Activated T-helper 2 cell treated with anti-CD3 and anti-CD28 coated beads, Interferon-gamma antibody, Interleukin-2, Interleukin-4, amounts not matched to agents 10 μg/mL and 5 μg/mL and 100 μg/mL, durations not matched to agents 14 hours and 24 hours and 36 hours (primary cell): ENCODE results near the gene RFNG. TPM values are rescaled to one million over a fixed set of nuclear protein-coding genes. Genes with fewer than 3 reads are reported as not detected.

Experiments
- DNase-seq: peaks from one replicate; pipeline ENCODE4 v3.0.0; 2021; ENCODE audit warnings: low spot score
- H3K27ac Mint-ChIP-seq: one replicate; pipeline ENCODE4 v1.8.0; 2021; ENCODE audit warnings: mixed read lengths
- H3K27me3 Mint-ChIP-seq: one replicate; pipeline ENCODE4 v1.8.0; 2021; ENCODE audit warnings: low read depth, mixed read lengths
- H3K36me3 Mint-ChIP-seq: one replicate; pipeline ENCODE4 v1.8.0; 2021; ENCODE audit warnings: low read depth, mixed read lengths
- H3K4me1 Mint-ChIP-seq: one replicate; pipeline ENCODE4 v1.8.0; 2021; ENCODE audit warnings: low read depth, mixed read lengths
- H3K4me3 Mint-ChIP-seq: one replicate; pipeline ENCODE4 v1.8.0; 2021; ENCODE audit warnings: low read depth, mild to moderate bottlenecking, moderate library complexity, mixed read lengths
- H3K9me3 Mint-ChIP-seq: one replicate; pipeline ENCODE4 v1.8.0; 2021; ENCODE audit warnings: mixed read lengths
- intact Hi-C: fragments of 100-400 bp; cut with micrococcal nuclease; formaldehyde crosslinking; loops from one replicate; pipeline ENCODE4 v1.15.1; 2023
- total RNA-seq: library from RNA; stranded (reverse); gene quantifications from 2 replicates; pipeline ENCODE4 v1.2.3, GENCODE V29; 2022

RFNG gene
- total RNA-seq, 1 donor from 2014 or later: 21.8 TPM

DNA sequence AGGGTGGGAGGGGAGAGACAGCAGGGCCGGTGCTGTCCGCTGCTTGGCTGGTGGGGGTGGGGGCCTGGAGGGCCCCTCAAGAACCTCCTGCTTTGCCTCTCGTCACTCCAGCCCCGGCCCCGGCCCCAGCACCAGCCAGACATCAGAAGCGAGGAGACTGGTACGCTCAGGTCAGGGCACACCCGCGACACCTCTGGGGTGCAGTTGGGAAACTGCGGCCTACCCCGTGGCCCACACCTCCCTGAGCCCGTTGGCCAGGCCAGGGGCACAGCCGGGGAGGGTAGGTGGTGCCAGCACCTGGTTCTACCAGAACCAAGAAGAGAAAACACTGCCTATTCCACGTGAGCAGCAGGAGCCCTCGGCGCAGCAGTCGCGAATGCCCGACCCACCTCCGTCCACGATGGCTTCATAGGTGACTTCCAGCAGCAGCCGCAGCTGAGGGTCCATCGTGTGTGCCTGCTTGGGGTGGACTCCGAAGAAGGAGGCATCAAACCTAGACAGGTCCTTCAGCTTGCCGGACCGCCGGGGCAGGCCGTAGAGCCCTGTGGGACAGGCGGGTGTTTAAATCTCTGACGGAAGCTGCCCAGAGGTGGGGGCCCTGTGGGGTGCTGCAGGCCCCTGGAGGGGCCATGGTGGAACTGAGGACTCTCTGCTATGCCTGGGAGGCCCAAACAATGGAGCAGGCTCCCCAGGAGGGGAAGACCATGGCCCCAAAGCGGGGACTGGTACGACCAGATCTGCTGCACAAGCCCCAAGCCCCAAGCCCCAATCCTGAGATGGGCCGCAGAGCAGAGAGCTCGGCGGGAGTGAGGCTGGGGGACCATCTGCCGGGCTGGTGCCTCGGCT is 43.5 kb upstream of the RFNG start:
- Mint-ChIP-seq H3K4me1 (peaks cover 7% of the 10 kb centered on the region), H3K27me3 (no peaks in the 10 kb centered on the region), H3K27ac (no peak overlapping the region), H3K9me3 (no peaks in the 10 kb centered on the region), H3K36me3 (peaks cover 34% of the 10 kb centered on the region), H3K4me3 (peak overlapping the region; percentile 77)
- intact Hi-C loops: no loop called here
- DNase-seq: no peak

- Mint-ChIP-seq H3K9me3 (no peaks in the 10 kb centered on the region), H3K27me3 (no peaks in the 10 kb centered on the region), H3K4me3 (no peak overlapping the region), H3K4me1 (peaks cover 4% of the 10 kb centered on the region), H3K27ac (peak overlapping the region; percentile 49), H3K36me3 (peaks cover 36% of the 10 kb centered on the region)
- no peak for DNase-seq
- intact Hi-C loops: no loop called here
Measured at GRCh38 chr17:82092995-82093751, 41.6 kb upstream of the RFNG start.

DNA sequence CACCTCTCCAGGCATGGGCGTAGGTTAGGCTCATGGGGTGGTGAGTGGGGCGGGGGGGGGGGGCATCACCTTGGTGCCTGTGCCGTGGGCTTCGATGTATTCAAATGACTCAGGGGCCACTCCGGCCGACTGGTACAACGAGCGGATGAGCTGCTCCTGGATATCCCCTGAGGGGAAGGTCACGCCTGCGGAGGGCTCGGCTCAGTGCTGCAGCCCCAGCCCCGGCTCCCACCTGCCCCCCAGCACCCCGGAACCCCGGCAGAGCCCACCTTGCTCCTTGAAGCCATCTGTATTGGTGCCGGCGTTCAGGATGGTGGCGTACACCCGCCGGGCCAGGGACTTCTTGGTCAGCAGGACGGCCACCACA is 41.0 kb upstream of the RFNG start:
- Mint-ChIP-seq H3K4me1 (peaks cover 4% of the 10 kb centered on the region), H3K36me3 (peaks cover 41% of the 10 kb centered on the region), H3K27me3 (no peaks in the 10 kb centered on the region), H3K4me3 (no peak overlapping the region), H3K27ac (no peak overlapping the region), H3K9me3 (no peaks in the 10 kb centered on the region)
- no peak for DNase-seq
- intact Hi-C loops: no loop called here

DNA sequence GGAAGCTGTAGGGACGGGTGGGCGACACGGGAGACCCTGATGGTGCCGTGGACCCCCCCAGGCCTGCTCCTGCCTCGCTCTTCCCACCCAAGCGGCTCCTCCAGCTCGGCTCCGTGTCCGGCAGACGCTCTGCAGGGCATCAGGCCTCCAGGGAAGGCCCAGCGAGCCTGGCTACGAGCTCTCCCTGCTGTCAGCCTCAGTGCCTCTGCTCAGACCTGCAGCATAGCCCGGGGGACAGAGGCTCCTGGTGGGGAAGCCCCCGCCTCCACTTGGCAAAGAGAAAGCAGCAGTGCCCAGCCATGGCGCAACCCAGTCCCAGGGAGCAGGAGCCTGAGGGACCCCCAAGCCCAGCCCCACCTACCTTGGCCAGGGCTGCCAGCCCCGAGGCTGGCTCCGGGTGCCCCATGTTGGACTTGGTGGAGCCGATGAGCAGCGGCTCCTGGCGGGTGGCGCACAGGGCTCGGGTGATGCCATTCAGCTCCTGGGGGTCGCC is 40.5 kb upstream of the RFNG start:
- Mint-ChIP-seq H3K27ac (no peak overlapping the region), H3K4me3 (no peak overlapping the region), H3K36me3 (peaks cover 41% of the 10 kb centered on the region), H3K27me3 (no peaks in the 10 kb centered on the region), H3K9me3 (no peaks in the 10 kb centered on the region), H3K4me1 (peaks cover 4% of the 10 kb centered on the region)
- intact Hi-C loops: no loop called here
- DNase-seq: no peak

DNA sequence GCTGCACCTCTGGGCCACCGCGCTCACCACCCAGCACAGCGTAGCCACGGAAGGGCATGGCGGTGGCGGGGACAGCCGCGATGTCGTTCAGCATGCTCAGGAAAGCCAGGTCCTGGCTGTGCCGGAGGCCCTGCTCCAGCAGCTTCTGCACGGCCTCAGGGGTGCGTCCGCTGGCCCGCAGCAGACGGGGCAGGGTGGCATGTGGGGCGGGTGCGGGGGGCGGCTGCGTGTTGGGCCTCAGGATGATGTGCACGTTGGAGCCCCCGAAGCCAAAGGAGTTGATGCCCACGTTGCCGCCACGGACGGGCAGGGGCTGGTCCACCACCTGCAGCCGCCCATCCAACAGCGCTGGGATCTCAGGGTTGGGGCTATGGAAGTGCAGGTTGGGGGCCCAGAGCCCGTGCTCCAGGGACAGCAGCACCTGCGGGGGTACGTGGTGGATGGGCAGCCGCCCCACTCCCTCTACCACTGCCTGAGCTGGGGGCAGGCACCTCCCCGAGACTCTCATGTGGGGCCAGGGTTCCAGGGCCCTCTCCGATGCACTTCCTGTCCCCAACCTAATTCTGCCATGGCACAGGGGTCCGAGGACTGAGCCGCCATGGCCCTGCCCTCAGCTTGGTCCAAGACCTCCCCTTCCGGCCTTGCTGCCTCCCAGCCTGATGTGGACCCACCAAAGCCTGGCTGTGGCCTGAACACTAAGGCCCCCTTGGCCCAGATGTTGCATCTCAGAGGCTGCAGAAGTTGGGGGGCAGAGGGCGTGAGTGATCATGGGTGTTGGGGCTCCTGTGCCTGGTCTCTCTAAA is 39.9 kb upstream of the RFNG start:
- Mint-ChIP-seq H3K27me3 (no peaks in the 10 kb centered on the region), H3K36me3 (peaks cover 40% of the 10 kb centered on the region), H3K9me3 (no peaks in the 10 kb centered on the region), H3K4me1 (peaks cover 4% of the 10 kb centered on the region), H3K4me3 (no peak overlapping the region), H3K27ac (no peak overlapping the region)
- intact Hi-C loops: no loop called here
- DNase-seq: no peak

- H3K4me1 Mint-ChIP-seq: peaks cover 2% of the 10 kb centered on the region
- no peak overlapping the region for H3K27ac Mint-ChIP-seq
- no peak for DNase-seq
- H3K4me3 Mint-ChIP-seq: no peak overlapping the region
- peaks cover 35% of the 10 kb centered on the region for H3K36me3 Mint-ChIP-seq
- no peaks in the 10 kb centered on the region for H3K9me3 Mint-ChIP-seq
- no peaks in the 10 kb centered on the region for H3K27me3 Mint-ChIP-seq
- intact Hi-C loops: no loop called here
Measured at GRCh38 chr17:82090549-82091263, 39.1 kb upstream of the RFNG start.

GRCh38 chr17:82089723-82090548 is 38.3 kb upstream of the RFNG start:
- no peak for DNase-seq
- Mint-ChIP-seq H3K4me1 (peaks cover 2% of the 10 kb centered on the region), H3K27me3 (no peaks in the 10 kb centered on the region), H3K36me3 (peaks cover 27% of the 10 kb centered on the region), H3K4me3 (no peak overlapping the region), H3K27ac (no peak overlapping the region), H3K9me3 (no peaks in the 10 kb centered on the region)
- intact Hi-C loops: no loop called here

GRCh38 chr17:82088838-82089722 is 37.5 kb upstream of the RFNG start:
- DNase-seq: no peak
- H3K27ac Mint-ChIP-seq: no peak overlapping the region
- no peak overlapping the region for H3K4me3 Mint-ChIP-seq
- intact Hi-C loops: no loop called here
- peaks cover 30% of the 10 kb centered on the region for H3K36me3 Mint-ChIP-seq
- H3K27me3 Mint-ChIP-seq: no peaks in the 10 kb centered on the region
- H3K4me1 Mint-ChIP-seq: peaks cover 2% of the 10 kb centered on the region
- H3K9me3 Mint-ChIP-seq: no peaks in the 10 kb centered on the region

DNA sequence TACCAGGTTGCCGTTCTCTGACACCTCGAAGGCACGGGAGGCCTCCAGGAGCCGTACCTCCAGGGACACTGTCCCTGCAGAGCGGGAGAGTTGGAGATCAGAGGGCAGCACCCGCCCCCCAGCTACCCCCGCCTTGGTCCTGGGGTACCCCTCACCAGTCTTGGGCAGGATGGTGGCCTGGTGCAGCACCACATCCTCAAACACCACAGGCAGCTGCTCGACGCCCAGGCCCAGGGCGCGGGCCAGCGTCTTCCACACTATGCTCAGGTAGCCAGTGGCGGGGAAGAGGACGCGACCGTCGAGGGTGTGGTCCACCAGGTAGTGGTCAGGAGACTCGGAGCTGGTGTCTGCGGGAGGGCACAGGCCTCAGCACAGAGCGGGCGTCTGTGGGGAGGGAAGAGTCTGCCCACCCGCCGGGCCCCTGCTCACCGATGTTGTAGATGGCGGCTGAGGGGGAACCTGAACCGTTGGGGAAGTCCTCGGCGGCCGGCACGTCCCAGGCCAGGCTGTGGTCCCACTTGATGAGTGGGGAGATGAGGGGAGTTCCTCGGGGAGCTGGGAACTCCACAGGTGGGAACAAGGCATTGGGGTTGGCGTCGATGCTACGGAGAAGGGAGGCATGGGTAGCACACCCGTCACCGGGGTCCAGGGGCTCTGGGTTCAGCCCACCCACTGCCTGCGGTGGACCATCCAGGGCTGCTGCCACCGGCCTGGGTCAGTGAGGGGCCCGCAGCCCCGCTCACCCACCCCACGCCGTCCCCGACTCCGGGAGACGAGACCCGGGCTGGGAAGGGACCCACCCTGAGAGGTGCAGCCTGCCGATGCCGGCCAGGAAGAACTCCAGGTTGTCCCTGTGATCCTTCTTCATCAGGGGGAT is 36.6 kb upstream of the RFNG start:
- Mint-ChIP-seq H3K4me1 (no peaks in the 10 kb centered on the region), H3K36me3 (peaks cover 30% of the 10 kb centered on the region), H3K27me3 (no peaks in the 10 kb centered on the region), H3K9me3 (no peaks in the 10 kb centered on the region), H3K4me3 (no peak overlapping the region), H3K27ac (no peak overlapping the region)
- no peak for DNase-seq
- intact Hi-C loops: no loop called here
